Mesenchymal stem cell (in vitro differentiated cells and primary cell): Measurements from ENCODE around the gene PTHLH.

Experiments
- DNase-seq: peaks from one replicate; pipeline ENCODE4 v3.0.0-alpha.2; 2013
- H2AFZ ChIP-seq: one replicate; pipeline ENCODE4 v1.6.1; 2013; ENCODE audit warnings: low read depth, mild to moderate bottlenecking, control low read depth, inconsistent platforms, low read length, moderate library complexity
- H2AK5ac ChIP-seq: 2 replicates; pipeline ENCODE4 v1.6.1; 2013; ENCODE audit warnings: low read length, moderate library complexity, mild to moderate bottlenecking, inconsistent platforms; ENCODE audit not compliant: severe bottlenecking
- H2BK120ac ChIP-seq: one replicate; pipeline ENCODE4 v1.6.1; 2013; ENCODE audit warnings: low read depth, mild to moderate bottlenecking, inconsistent platforms, low read length, moderate library complexity
- H2BK12ac ChIP-seq, 2 experiments: one replicate each; pipeline ENCODE4 v1.6.1; 2013; ENCODE audit warnings: inconsistent platforms in 2 of 2, low read length in 2 of 2, mild to moderate bottlenecking in 2 of 2, moderate library complexity in 2 of 2, control low read depth in 1 of 2
- H2BK15ac ChIP-seq: one replicate; pipeline ENCODE4 v1.6.1; 2013; ENCODE audit warnings: mild to moderate bottlenecking, low read depth, inconsistent platforms; ENCODE audit not compliant: poor library complexity, severe bottlenecking
- H2BK5ac ChIP-seq: 2 replicates; pipeline ENCODE4 v1.6.1; 2013; ENCODE audit warnings: low read depth, mild to moderate bottlenecking, low read length, control low read depth, inconsistent platforms; ENCODE audit not compliant: poor library complexity, severe bottlenecking
- H3K14ac ChIP-seq, 2 experiments: one replicate each; pipeline ENCODE4 v1.6.1; 2013; ENCODE audit warnings: inconsistent platforms in 2 of 2, low read length in 2 of 2, control low read depth in 1 of 2, mild to moderate bottlenecking in 1 of 2, moderate library complexity in 1 of 2
- H3K18ac ChIP-seq, 2 experiments: one replicate each; pipeline ENCODE4 v1.6.1; 2013; ENCODE audit warnings: inconsistent platforms in 2 of 2, low read length in 2 of 2, control low read depth in 1 of 2, low read depth in 1 of 2, mild to moderate bottlenecking in 1 of 2
- H3K23ac ChIP-seq, 2 experiments: one replicate each; pipeline ENCODE4 v1.6.1; 2013; ENCODE audit warnings: inconsistent platforms in 2 of 2, low read length in 2 of 2, mild to moderate bottlenecking in 2 of 2, moderate library complexity in 2 of 2, control low read depth in 1 of 2
- H3K27ac ChIP-seq: 2 replicates; pipeline ENCODE4 v1.5.1; 2013; ENCODE audit warnings: mild to moderate bottlenecking, moderate library complexity, low read length, control low read depth, inconsistent platforms; ENCODE audit not compliant: poor library complexity, severe bottlenecking
- H3K27me3 ChIP-seq, 2 experiments: 2 replicates each; pipeline versions ENCODE4 v1.6.1 to v1.7.0; 2013; ENCODE audit warnings: low read length in 2 of 2, mild to moderate bottlenecking in 2 of 2, moderate library complexity in 2 of 2, control low read depth in 1 of 2, inconsistent platforms in 1 of 2; ENCODE audit not compliant: control insufficient read depth in 1 of 2, insufficient read depth in 1 of 2
- H3K36me3 ChIP-seq, 2 experiments: 2 replicates each; pipeline versions ENCODE4 v1.6.1 to v1.7.0; 2013; ENCODE audit warnings: low read length in 2 of 2, control low read depth in 1 of 2, inconsistent platforms in 1 of 2, low read depth in 1 of 2, mild to moderate bottlenecking in 1 of 2; ENCODE audit not compliant: insufficient read depth in 2 of 2, control insufficient read depth in 1 of 2
- H3K4ac ChIP-seq, 2 experiments: one replicate each; pipeline ENCODE4 v1.6.1; 2013; ENCODE audit warnings: inconsistent platforms in 2 of 2, low read length in 2 of 2, mild to moderate bottlenecking in 2 of 2, moderate library complexity in 2 of 2, control low read depth in 1 of 2, low read depth in 1 of 2
- H3K4me1 ChIP-seq: 2 replicates; pipeline ENCODE4 v1.6.1; 2013; ENCODE audit warnings: low read depth, low read length, control low read depth; ENCODE audit not compliant: control insufficient read depth, insufficient read depth
- H3K4me2 ChIP-seq: 2 replicates; pipeline ENCODE4 v1.6.1; 2013; ENCODE audit warnings: low read length, mild to moderate bottlenecking, inconsistent platforms; ENCODE audit not compliant: poor library complexity, severe bottlenecking
- H3K4me3 ChIP-seq, 2 experiments: 2 replicates each; pipeline versions ENCODE4 v1.5.1 to v1.7.0; 2013; ENCODE audit warnings: low read length in 2 of 2, mild to moderate bottlenecking in 2 of 2, control low read depth in 1 of 2, low read depth in 1 of 2; ENCODE audit not compliant: insufficient read depth in 1 of 2
- H3K79me1 ChIP-seq: replicated peaks from 2 replicates; pipeline ENCODE4 v1.6.1; 2013; ENCODE audit warnings: mild to moderate bottlenecking, control low read depth, low read length, inconsistent platforms; ENCODE audit not compliant: poor library complexity, severe bottlenecking
- H3K9ac ChIP-seq: 2 replicates; pipeline ENCODE4 v1.7.0; 2013; ENCODE audit warnings: mild to moderate bottlenecking, low read length, moderate library complexity
- H3K9me3 ChIP-seq: 2 replicates; pipeline ENCODE4 v1.7.0; 2013; ENCODE audit warnings: mild to moderate bottlenecking, low read length; ENCODE audit not compliant: control insufficient read depth
- H4K8ac ChIP-seq: one replicate; pipeline ENCODE4 v1.6.1; 2013; ENCODE audit warnings: inconsistent platforms, mild to moderate bottlenecking, low read length, moderate library complexity
- H4K91ac ChIP-seq: one replicate; pipeline ENCODE4 v1.6.1; 2013; ENCODE audit warnings: mild to moderate bottlenecking, low read length, inconsistent platforms
- WGBS: methylation state at CpG from one replicate; pipeline ENCODE4 v1.1.7; 2013; ENCODE audit warnings: mixed read lengths; 5-methylcytosine and 5-hydroxymethylcytosine counted together

PTHLH gene

GRCh38 chr12:28015165-28015564 lies 42.6 kb upstream of the PTHLH start:
- H2AK5ac ChIP-seq, result no peak overlapping the region
- no peak overlapping the region for H2BK12ac ChIP-seq
- H3K9me3 ChIP-seq, result no peaks in the 10 kb centered on the region
- H2AFZ ChIP-seq, result no peak overlapping the region
- no peak overlapping the region for H3K18ac ChIP-seq
- H3K36me3 ChIP-seq, result no peaks in the 10 kb centered on the region
- H4K91ac ChIP-seq, result no peak overlapping the region
- no peak overlapping the region for H2BK120ac ChIP-seq
- WGBS, result no CpG with 5 or more reads among the region's 1 CpG
- H3K9ac ChIP-seq, result no peak overlapping the region
- H3K4me2 ChIP-seq, result no peak overlapping the region
- H3K4me3 ChIP-seq, result no peak overlapping the region
- no peak overlapping the region for H3K4ac ChIP-seq
- no peaks in the 10 kb centered on the region for H3K79me1 ChIP-seq
- H2BK5ac ChIP-seq, result no peak overlapping the region
- H3K4me1 ChIP-seq, result no peaks in the 10 kb centered on the region
- H3K23ac ChIP-seq, result no peak overlapping the region
- no peak overlapping the region for H3K27ac ChIP-seq
- DNase-seq, result no peak
- H3K27me3 ChIP-seq, result no peaks in the 10 kb centered on the region
- no peak overlapping the region for H4K8ac ChIP-seq
- no peak overlapping the region for H3K14ac ChIP-seq
- H2BK15ac ChIP-seq, result no peak overlapping the region

GRCh38 chr12:28014196-28014595 lies 41.7 kb upstream of the PTHLH start:
- Histone ChIP-seq H4K91ac (no peak overlapping the region), H3K18ac (no peak overlapping the region), H2AK5ac (no peak overlapping the region), H3K4ac (no peak overlapping the region), H3K9me3 (no peaks in the 10 kb centered on the region), H2BK15ac (no peak overlapping the region), H3K23ac (no peak overlapping the region), H3K9ac (no peak overlapping the region), H3K36me3 (no peaks in the 10 kb centered on the region), H3K14ac (no peak overlapping the region), H3K79me1 (no peaks in the 10 kb centered on the region), H4K8ac (no peak overlapping the region), H3K4me1 (no peaks in the 10 kb centered on the region), H3K4me2 (no peak overlapping the region), H2BK5ac (no peak overlapping the region), H3K27ac (no peak overlapping the region), H3K4me3 (no peak overlapping the region), H2BK12ac (no peak overlapping the region), H2BK120ac (no peak overlapping the region), H2AFZ (no peak overlapping the region), H3K27me3 (no peaks in the 10 kb centered on the region)
- WGBS, result 100% methylated on average over 1 of the region's 1 CpG
- no peak for DNase-seq

- H3K27ac ChIP-seq, result no peak overlapping the region
- no peak overlapping the region for H2AFZ ChIP-seq
- H3K9me3 ChIP-seq, result no peaks in the 10 kb centered on the region
- H3K27me3 ChIP-seq, result no peaks in the 10 kb centered on the region
- H3K14ac ChIP-seq, result peak overlapping the region in 1 of 2 experiments; percentile 36
- H3K4me2 ChIP-seq, result no peak overlapping the region
- no peak overlapping the region for H3K4ac ChIP-seq
- no peak overlapping the region for H4K8ac ChIP-seq
- no peak overlapping the region for H3K4me3 ChIP-seq
- no peak overlapping the region for H3K9ac ChIP-seq
- WGBS, result 93% methylated on average over 4 of the region's 5 CpGs
- no peak overlapping the region for H2BK5ac ChIP-seq
- no peak overlapping the region for H3K18ac ChIP-seq
- no peak overlapping the region for H2AK5ac ChIP-seq
- no peak overlapping the region for H2BK15ac ChIP-seq
- DNase-seq, result no peak
- no peak overlapping the region for H4K91ac ChIP-seq
- H3K23ac ChIP-seq, result no peak overlapping the region
- H3K36me3 ChIP-seq, result no peaks in the 10 kb centered on the region
- no peaks in the 10 kb centered on the region for H3K4me1 ChIP-seq
- no peak overlapping the region for H2BK12ac ChIP-seq
- H2BK120ac ChIP-seq, result no peak overlapping the region
- H3K79me1 ChIP-seq, result no peaks in the 10 kb centered on the region
These were observed 39.9 kb upstream of the PTHLH start for GRCh38 chr12:28012333-28012918.

GRCh38 chr12:28010036-28010435 lies 37.5 kb upstream of the PTHLH start:
- Histone ChIP-seq H3K36me3 (no peaks in the 10 kb centered on the region), H3K18ac (no peak overlapping the region), H3K4me2 (no peak overlapping the region), H2BK120ac (no peak overlapping the region), H3K4me3 (no peak overlapping the region), H3K4me1 (no peaks in the 10 kb centered on the region), H3K4ac (no peak overlapping the region), H2BK15ac (no peak overlapping the region), H3K27me3 (no peaks in the 10 kb centered on the region), H3K9ac (no peak overlapping the region), H2AK5ac (no peak overlapping the region), H2BK12ac (no peak overlapping the region), H3K27ac (no peak overlapping the region), H3K9me3 (no peaks in the 10 kb centered on the region), H4K91ac (no peak overlapping the region), H2AFZ (no peak overlapping the region), H3K14ac (no peak overlapping the region), H3K79me1 (no peaks in the 10 kb centered on the region), H4K8ac (no peak overlapping the region), H2BK5ac (no peak overlapping the region), H3K23ac (no peak overlapping the region)
- 93% methylated on average over 2 of the region's 2 CpGs for WGBS
- no peak for DNase-seq
